ENCODE measurements around the gene CCNK. TPM values are rescaled to one million over a fixed set of nuclear protein-coding genes. Genes with fewer than 3 reads are reported as not detected.

Gene CCNK
- total and polyA plus RNA-seq, 5 donors: 12.2 to 36.5 (median 30.9) TPM

GRCh38 chr14:99529899-99530298 lies 48.7 kb downstream of the CCNK start:
- intact Hi-C loops (cut with DNase I): no loop called here
- Histone ChIP-seq H3K27me3 (ENCODE audit: control insufficient read depth, insufficient read depth) (no peaks in the 10 kb centered on the region), H3K4me1 (ENCODE audit: control insufficient read depth, insufficient read depth, low read length) (no peaks in the 10 kb centered on the region), H3K9me3 (ENCODE audit: control insufficient read depth, low read length) (no peaks in the 10 kb centered on the region), H3K27ac (ENCODE audit: low read length) (no peak overlapping the region), H3K4me3 (ENCODE audit: low read length) (no peak overlapping the region)
- no peak for ATAC-seq
- WGBS: 72% methylated on average over 4 of the region's 4 CpGs
- DNase-seq: no peak

GRCh38 chr14:99530407-99531155 lies 49.4 kb downstream of the CCNK start:
- DNase-seq: peak in 1 of 3 donors; percentile 36
- no peak for ATAC-seq
- H3K4me3 ChIP-seq (ENCODE audit: low read length): no peak overlapping the region
- H3K9me3 ChIP-seq (ENCODE audit: control insufficient read depth, low read length): no peaks in the 10 kb centered on the region
- H3K4me1 ChIP-seq (ENCODE audit: control insufficient read depth, insufficient read depth, low read length): no peaks in the 10 kb centered on the region
- no peak overlapping the region for H3K27ac ChIP-seq (ENCODE audit: low read length)
- WGBS: 87% methylated on average over 19 of the region's 19 CpGs
- intact Hi-C loops (cut with DNase I): no loop called here
- H3K27me3 ChIP-seq (ENCODE audit: control insufficient read depth, insufficient read depth): no peaks in the 10 kb centered on the region

GRCh38 chr14:99531251-99532096 lies 50.3 kb downstream of the CCNK start:
- Histone ChIP-seq H3K4me3 (ENCODE audit: low read length) (no peak overlapping the region), H3K9me3 (ENCODE audit: control insufficient read depth, low read length) (no peaks in the 10 kb centered on the region), H3K27ac (ENCODE audit: low read length) (no peak overlapping the region), H3K4me1 (ENCODE audit: control insufficient read depth, insufficient read depth, low read length) (no peaks in the 10 kb centered on the region), H3K27me3 (ENCODE audit: control insufficient read depth, insufficient read depth) (no peaks in the 10 kb centered on the region)
- WGBS: 36% methylated on average over 14 of the region's 14 CpGs
- no peak for ATAC-seq
- DNase-seq: no peak
- intact Hi-C loops (cut with DNase I): no loop called here

GRCh38 chr14:99532310-99532709 lies 51.1 kb downstream of the CCNK start:
- 89% methylated on average over 5 of the region's 5 CpGs for whole genome bisulfite sequencing
- Histone ChIP-seq H3K27ac (ENCODE audit: low read length) (no peak overlapping the region), H3K4me1 (ENCODE audit: control insufficient read depth, insufficient read depth, low read length) (no peaks in the 10 kb centered on the region), H3K9me3 (ENCODE audit: control insufficient read depth, low read length) (no peaks in the 10 kb centered on the region), H3K4me3 (ENCODE audit: low read length) (no peak overlapping the region), H3K27me3 (ENCODE audit: control insufficient read depth, insufficient read depth) (no peaks in the 10 kb centered on the region)
- DNase-seq (no peak), ATAC-seq (no peak)
- intact Hi-C loops (cut with DNase I): no loop called here

- Histone ChIP-seq H3K4me3 (ENCODE audit: low read length) (no peak overlapping the region), H3K27me3 (ENCODE audit: control insufficient read depth, insufficient read depth) (no peaks in the 10 kb centered on the region), H3K9me3 (ENCODE audit: control insufficient read depth, low read length) (no peaks in the 10 kb centered on the region), H3K27ac (ENCODE audit: low read length) (no peak overlapping the region), H3K4me1 (ENCODE audit: control insufficient read depth, insufficient read depth, low read length) (peaks cover 4% of the 10 kb centered on the region)
- no peak for DNase-seq
- ATAC-seq: no peak
- 88% methylated on average over 6 of the region's 6 CpGs for WGBS
- intact Hi-C loops (cut with DNase I): no loop called here
These were observed 53.1 kb downstream of the CCNK start for GRCh38 chr14:99534333-99534732.

GRCh38 chr14:99534863-99535262 lies 53.7 kb downstream of the CCNK start:
- Histone ChIP-seq H3K4me1 (ENCODE audit: control insufficient read depth, insufficient read depth, low read length) (peaks cover 4% of the 10 kb centered on the region), H3K27ac (ENCODE audit: low read length) (no peak overlapping the region)
- 71% methylated on average over 13 of the region's 13 CpGs for WGBS

GRCh38 chr14:99535448-99535847 lies 54.2 kb downstream of the CCNK start:
- Histone ChIP-seq H3K4me3 (ENCODE audit: low read length) (no peak overlapping the region), H3K4me1 (ENCODE audit: control insufficient read depth, insufficient read depth, low read length) (peaks cover 4% of the 10 kb centered on the region), H3K9me3 (ENCODE audit: control insufficient read depth, low read length) (no peaks in the 10 kb centered on the region), H3K27me3 (ENCODE audit: control insufficient read depth, insufficient read depth) (no peaks in the 10 kb centered on the region), H3K27ac (ENCODE audit: low read length) (no peak overlapping the region)
- intact Hi-C loops (cut with DNase I): no loop called here
- 86% methylated on average over 8 of the region's 8 CpGs for WGBS
- ATAC-seq (peak in 1 of 2 donors; percentile 29), DNase-seq (no peak)

More at GRCh38 chr14:99534863-99535262, 53.7 kb downstream of the CCNK start:
- no peaks in the 10 kb centered on the region for H3K27me3 ChIP-seq (ENCODE audit: control insufficient read depth, insufficient read depth)
- intact Hi-C loops (cut with DNase I): no loop called here
- ATAC-seq: peak; percentile 65 to 77
- no peaks in the 10 kb centered on the region for H3K9me3 ChIP-seq (ENCODE audit: control insufficient read depth, low read length)
- peak in 1 of 3 donors; percentile 73 for DNase-seq
- H3K4me3 ChIP-seq (ENCODE audit: low read length): no peak overlapping the region

GRCh38 chr14:99535908-99536778 lies 54.9 kb downstream of the CCNK start:
- intact Hi-C loops (cut with DNase I): no loop called here
- no peak overlapping the region for H3K4me3 ChIP-seq (ENCODE audit: low read length)
- H3K27me3 ChIP-seq (ENCODE audit: control insufficient read depth, insufficient read depth): no peaks in the 10 kb centered on the region
- no peak for ATAC-seq
- no peak overlapping the region for H3K27ac ChIP-seq (ENCODE audit: low read length)
- peak in 1 of 3 donors; percentile 61 for DNase-seq
- H3K4me1 ChIP-seq (ENCODE audit: control insufficient read depth, insufficient read depth, low read length): peaks cover 4% of the 10 kb centered on the region
- H3K9me3 ChIP-seq (ENCODE audit: control insufficient read depth, low read length): no peaks in the 10 kb centered on the region
- WGBS: 95% methylated on average over 24 of the region's 24 CpGs

- Histone ChIP-seq H3K27ac (ENCODE audit: low read length) (no peak overlapping the region), H3K4me3 (ENCODE audit: low read length) (no peak overlapping the region), H3K9me3 (ENCODE audit: control insufficient read depth, low read length) (no peaks in the 10 kb centered on the region), H3K4me1 (ENCODE audit: control insufficient read depth, insufficient read depth, low read length) (peaks cover 4% of the 10 kb centered on the region), H3K27me3 (ENCODE audit: control insufficient read depth, insufficient read depth) (no peaks in the 10 kb centered on the region)
- 75% methylated on average over 6 of the region's 6 CpGs for WGBS
- ATAC-seq (peak; percentile 29 to 55), DNase-seq (peak in 1 of 3 donors; percentile 53)
- intact Hi-C loops (cut with DNase I): no loop called here
These were observed 56.2 kb downstream of the CCNK start for GRCh38 chr14:99537399-99537798.

GRCh38 chr14:99538275-99538674 lies 57.1 kb downstream of the CCNK start:
- H3K27me3 ChIP-seq (ENCODE audit: control insufficient read depth, insufficient read depth): no peaks in the 10 kb centered on the region
- H3K27ac ChIP-seq (ENCODE audit: low read length): no peak overlapping the region
- DNase-seq (peak in 1 of 3 donors; percentile 63), ATAC-seq (peak in 1 of 2 donors; percentile 20)
- no peaks in the 10 kb centered on the region for H3K9me3 ChIP-seq (ENCODE audit: control insufficient read depth, low read length)
- 44% methylated on average over 9 of the region's 9 CpGs for WGBS
- H3K4me1 ChIP-seq (ENCODE audit: control insufficient read depth, insufficient read depth, low read length): peaks cover 4% of the 10 kb centered on the region
- no peak overlapping the region for H3K4me3 ChIP-seq (ENCODE audit: low read length)
- intact Hi-C loops (cut with DNase I): no loop called here
